Activated naive CD8-positive, alpha-beta T cell treated with anti-CD3 and anti-CD28 coated beads, Interleukin-2, amount 10 ng/mL, durations not matched to agents 7 days and 5 days (primary cell): ENCODE results near the gene CRELD2. TPM values are rescaled to one million over a fixed set of nuclear protein-coding genes. Genes with fewer than 3 reads are reported as not detected.

Experiments
- ATAC-seq: fragments of 150-1000 bp; cut with Tn5 transposase; one replicate; pipeline ENCODE4 v1.10.0; 2021; ENCODE audit warnings: low read depth, moderate library complexity
- POLR2A ChIA-PET: fragments of 350-600 bp; sonication (Branson Sonifier 250); formaldehyde crosslinking; loops from one replicate; lab custom pipeline; 2021; ENCODE audit warnings: antibody characterized with exemption; lab: Charles Lee
- DNase-seq: peaks from one replicate; pipeline ENCODE4 v3.0.0; 2021
- H3K27ac Mint-ChIP-seq: one replicate; pipeline ENCODE4 v1.8.0; 2022; ENCODE audit warnings: mild to moderate bottlenecking, mixed read lengths
- H3K27me3 Mint-ChIP-seq: one replicate; pipeline ENCODE4 v1.8.0; 2022; ENCODE audit warnings: mild to moderate bottlenecking, moderate library complexity, mixed read lengths
- H3K36me3 Mint-ChIP-seq: one replicate; pipeline ENCODE4 v1.8.0; 2021; ENCODE audit warnings: mild to moderate bottlenecking, mixed read lengths
- H3K4me1 Mint-ChIP-seq: one replicate; pipeline ENCODE4 v1.8.0; 2021; ENCODE audit warnings: mixed read lengths
- H3K4me3 Mint-ChIP-seq: one replicate; pipeline ENCODE4 v1.8.0; 2022; ENCODE audit warnings: mild to moderate bottlenecking, moderate library complexity, mixed read lengths
- H3K9me3 Mint-ChIP-seq: one replicate; pipeline ENCODE4 v1.8.0; 2021; ENCODE audit warnings: mixed read lengths
- total RNA-seq, 2 experiments: library from RNA; stranded (reverse); gene quantifications; one replicate each; pipeline ENCODE4 v1.2.3, GENCODE V29; 2021

Gene CRELD2, protein sequence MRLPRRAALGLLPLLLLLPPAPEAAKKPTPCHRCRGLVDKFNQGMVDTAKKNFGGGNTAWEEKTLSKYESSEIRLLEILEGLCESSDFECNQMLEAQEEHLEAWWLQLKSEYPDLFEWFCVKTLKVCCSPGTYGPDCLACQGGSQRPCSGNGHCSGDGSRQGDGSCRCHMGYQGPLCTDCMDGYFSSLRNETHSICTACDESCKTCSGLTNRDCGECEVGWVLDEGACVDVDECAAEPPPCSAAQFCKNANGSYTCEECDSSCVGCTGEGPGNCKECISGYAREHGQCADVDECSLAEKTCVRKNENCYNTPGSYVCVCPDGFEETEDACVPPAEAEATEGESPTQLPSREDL
- 10 to 100 TPM; 40.3 to 41.0 TPM for total RNA-seq

DNA sequence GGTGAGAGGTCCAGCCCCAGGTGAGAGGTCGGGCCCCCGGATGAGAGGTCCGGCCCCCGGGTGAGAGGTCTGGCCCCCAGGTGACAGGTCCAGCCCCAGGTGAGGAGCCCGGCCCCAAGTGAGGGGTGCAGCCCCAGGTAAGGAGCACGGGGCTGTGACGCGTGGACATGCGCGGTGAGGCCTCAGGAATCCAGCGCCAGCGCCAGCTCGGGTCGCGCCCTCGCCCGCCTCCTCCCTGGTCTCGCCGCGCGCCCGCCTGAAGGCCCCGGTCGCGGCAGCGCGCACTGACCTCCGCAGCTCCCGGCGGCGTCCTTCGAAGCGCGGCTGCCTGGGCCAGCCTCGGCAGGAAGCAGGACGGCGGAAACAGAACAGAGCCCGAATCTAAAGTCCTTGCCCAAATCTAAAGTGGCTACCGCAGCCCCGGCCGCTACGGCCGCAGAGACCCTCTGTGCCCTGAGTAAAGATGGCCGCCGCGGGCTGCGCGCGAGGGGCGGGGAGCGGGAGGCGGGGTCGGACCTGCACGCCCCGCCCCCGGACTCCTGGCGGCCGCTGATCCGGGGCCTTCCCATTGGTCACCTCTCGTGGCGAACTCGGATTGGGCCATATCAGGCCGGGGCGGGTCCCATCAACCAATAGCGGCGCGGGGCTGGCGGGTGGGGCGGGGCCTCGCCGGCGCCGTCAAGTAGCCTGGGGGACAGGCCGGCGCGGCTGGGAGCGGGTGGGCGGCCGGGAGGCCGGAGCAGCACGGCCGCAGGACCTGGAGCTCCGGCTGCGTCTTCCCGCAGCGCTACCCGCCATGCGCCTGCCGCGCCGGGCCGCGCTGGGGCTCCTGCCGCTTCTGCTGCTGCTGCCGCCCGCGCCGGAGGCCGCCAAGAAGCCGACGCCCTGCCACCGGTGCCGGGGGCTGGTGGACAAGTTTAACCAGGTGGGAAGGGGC, at the start of gene CRELD2, which contains the start of gene ALG12:
Gene CRELD2 (plus strand): TSS at position 661 of the 937 bp plus-strand sequence. CDS start 136 bp downstream, at position 797.
Gene ALG12 (minus strand): TSS at position 465 of the 937 bp plus-strand sequence. CDS start 4,673 bp downstream, outside the sequence.
- Mint-ChIP-seq H3K4me1 (peaks cover 7% of the 10 kb centered on the region), H3K27ac (peak within 1 kb of the TSS; percentile 85), H3K27me3 (no peaks in the 10 kb centered on the region), H3K9me3 (no peaks in the 10 kb centered on the region), H3K36me3 (peaks cover 2% of the 10 kb centered on the region), H3K4me3 (peak within 1 kb of the TSS; percentile 87)
- ATAC-seq, result peak; percentile 98
- DNase-seq, result peak; percentile 97
- POLR2A ChIA-PET, result interaction anchor here (0.6 to 1.6 kb wide), 6 partner anchors 15 to 129 kb away, joined by 3 to 7 read pairs (median 4); no protein-coding TSS in a partner anchor

DNA sequence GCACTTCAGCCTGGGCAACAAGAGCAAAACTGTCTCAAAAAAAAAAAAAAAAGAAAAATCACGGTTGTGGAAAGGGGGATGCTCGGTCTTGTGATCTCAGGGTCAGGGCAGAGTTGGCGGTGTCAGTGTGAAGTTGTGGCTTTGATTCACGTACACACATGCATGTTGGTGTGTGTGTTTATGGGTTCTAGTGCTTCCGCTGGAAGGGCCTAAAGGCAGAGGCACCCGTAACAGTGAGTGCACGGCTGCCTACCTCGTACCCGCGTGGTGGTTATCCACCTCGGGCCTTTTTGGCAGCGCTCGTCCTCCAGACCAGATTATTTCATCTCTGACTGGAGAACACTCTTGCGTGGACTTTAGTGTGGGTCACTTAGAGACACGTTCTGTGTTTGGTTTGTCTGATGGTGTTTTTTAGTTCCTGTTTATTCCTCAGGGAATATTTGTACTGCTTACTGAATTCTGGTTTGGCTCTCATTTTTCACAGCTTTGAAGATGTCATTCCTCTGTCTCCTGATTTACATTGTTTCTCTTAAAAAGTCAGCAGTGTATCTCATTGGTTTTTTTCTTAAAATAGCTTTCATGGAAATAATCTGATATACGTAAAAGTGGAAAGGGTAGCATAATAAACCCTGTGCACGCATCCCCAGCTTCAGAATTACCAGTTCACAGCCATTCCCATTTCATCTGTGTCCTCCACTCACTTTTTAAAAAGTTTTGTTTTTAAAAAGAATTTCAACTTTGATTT, 49.2 kb upstream of the CRELD2 start:
- H3K4me3 Mint-ChIP-seq, result no peak overlapping the region

GRCh38 chr22:49869845-49870712, 48.4 kb upstream of the CRELD2 start:
- DNase-seq (no peak), ATAC-seq (no peak)
- Mint-ChIP-seq H3K36me3 (peaks cover 66% of the 10 kb centered on the region), H3K4me3 (no peak overlapping the region), H3K4me1 (peaks cover 30% of the 10 kb centered on the region), H3K9me3 (peaks cover 17% of the 10 kb centered on the region), H3K27me3 (no peaks in the 10 kb centered on the region), H3K27ac (no peak overlapping the region)
- POLR2A ChIA-PET, result no interaction called here

More for the DNA sequence above, 49.2 kb upstream of the CRELD2 start:
- H3K27me3 Mint-ChIP-seq, result no peaks in the 10 kb centered on the region
- peaks cover 31% of the 10 kb centered on the region for H3K4me1 Mint-ChIP-seq
- DNase-seq (no peak), ATAC-seq (no peak)
- peaks cover 17% of the 10 kb centered on the region for H3K9me3 Mint-ChIP-seq
- peak overlapping the region; percentile 52 for H3K27ac Mint-ChIP-seq
- POLR2A ChIA-PET, result no interaction called here
- peaks cover 64% of the 10 kb centered on the region for H3K36me3 Mint-ChIP-seq

GRCh38 chr22:49871482-49871881, 47.0 kb upstream of the CRELD2 start:
- H3K27me3 Mint-ChIP-seq, result no peaks in the 10 kb centered on the region
- H3K4me3 Mint-ChIP-seq, result no peak overlapping the region
- no peak for ATAC-seq
- peaks cover 13% of the 10 kb centered on the region for H3K9me3 Mint-ChIP-seq
- no peak overlapping the region for H3K27ac Mint-ChIP-seq
- no peak for DNase-seq
- POLR2A ChIA-PET, result no interaction called here
- peaks cover 65% of the 10 kb centered on the region for H3K36me3 Mint-ChIP-seq
- H3K4me1 Mint-ChIP-seq, result peaks cover 30% of the 10 kb centered on the region

GRCh38 chr22:49872347-49872746, 46.1 kb upstream of the CRELD2 start:
- H3K36me3 Mint-ChIP-seq, result peaks cover 61% of the 10 kb centered on the region
- POLR2A ChIA-PET, result no interaction called here
- no peak for DNase-seq
- H3K4me3 Mint-ChIP-seq, result no peak overlapping the region
- no peak for ATAC-seq
- no peak overlapping the region for H3K27ac Mint-ChIP-seq
- H3K9me3 Mint-ChIP-seq, result peaks cover 8% of the 10 kb centered on the region
- H3K27me3 Mint-ChIP-seq, result no peaks in the 10 kb centered on the region
- H3K4me1 Mint-ChIP-seq, result peaks cover 23% of the 10 kb centered on the region

DNA sequence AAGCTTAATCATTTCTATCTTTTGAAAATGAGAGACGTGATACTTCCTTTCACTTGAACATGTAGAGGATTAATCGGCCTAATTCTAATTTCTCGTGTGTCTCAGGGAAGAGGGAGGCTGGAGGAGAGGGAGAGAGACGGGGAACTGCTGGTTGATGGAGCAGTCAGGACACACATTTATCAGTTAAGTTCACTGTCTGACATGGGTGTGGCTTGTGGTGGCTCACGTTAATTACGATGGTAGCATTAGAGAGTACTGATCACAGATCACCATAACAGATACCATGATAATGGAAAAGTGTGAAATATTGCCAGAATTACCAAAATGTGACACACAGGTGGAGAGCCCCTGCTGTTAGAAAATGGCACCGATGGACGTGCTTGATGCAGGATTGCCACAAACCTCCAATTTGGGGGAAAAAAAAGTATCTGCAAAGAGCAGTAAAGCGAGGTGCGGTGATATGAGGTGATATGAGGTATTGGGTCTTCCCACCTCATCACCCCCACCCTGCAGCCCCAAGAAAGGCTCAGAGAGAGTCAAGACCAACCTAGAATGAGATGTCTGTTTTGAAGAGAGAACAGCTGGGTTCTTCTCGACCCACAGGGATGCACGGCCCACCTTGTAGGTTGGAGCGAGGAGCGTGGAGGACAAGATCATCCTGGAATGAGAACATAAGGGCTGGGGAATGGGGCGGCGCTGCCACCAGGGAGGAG, 45.0 kb upstream of the CRELD2 start:
- DNase-seq (no peak), ATAC-seq (no peak)
- peaks cover 18% of the 10 kb centered on the region for H3K4me1 Mint-ChIP-seq
- no peak overlapping the region for H3K4me3 Mint-ChIP-seq
- peaks cover 8% of the 10 kb centered on the region for H3K9me3 Mint-ChIP-seq
- no peaks in the 10 kb centered on the region for H3K27me3 Mint-ChIP-seq
- POLR2A ChIA-PET, result no interaction called here
- H3K36me3 Mint-ChIP-seq, result peaks cover 58% of the 10 kb centered on the region
- H3K27ac Mint-ChIP-seq, result no peak overlapping the region

DNA sequence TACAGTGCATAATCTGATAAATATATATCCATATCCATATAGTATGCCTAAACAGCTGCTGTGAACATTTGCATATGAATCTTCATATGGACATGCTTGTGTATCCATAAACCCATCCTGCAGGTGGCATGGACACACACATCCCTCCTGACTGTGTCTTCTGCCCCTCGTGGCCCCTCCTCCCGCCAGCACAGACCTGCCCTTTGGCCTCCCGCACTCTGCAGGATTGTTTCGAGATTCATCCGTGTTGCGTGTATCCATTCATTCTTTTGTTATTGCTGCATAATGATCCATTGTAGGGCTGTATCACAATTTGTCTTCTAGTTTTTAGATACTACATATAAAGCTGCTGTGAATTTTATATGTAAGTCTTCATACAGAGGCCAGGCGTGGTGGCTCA, 40.8 kb upstream of the CRELD2 start:
- peaks cover 22% of the 10 kb centered on the region for H3K4me1 Mint-ChIP-seq
- no peaks in the 10 kb centered on the region for H3K27me3 Mint-ChIP-seq
- H3K36me3 Mint-ChIP-seq, result peaks cover 41% of the 10 kb centered on the region
- ATAC-seq (no peak), DNase-seq (no peak)
- H3K27ac Mint-ChIP-seq, result no peak overlapping the region
- H3K9me3 Mint-ChIP-seq, result no peaks in the 10 kb centered on the region
- H3K4me3 Mint-ChIP-seq, result no peak overlapping the region
- POLR2A ChIA-PET, result no interaction called here

DNA sequence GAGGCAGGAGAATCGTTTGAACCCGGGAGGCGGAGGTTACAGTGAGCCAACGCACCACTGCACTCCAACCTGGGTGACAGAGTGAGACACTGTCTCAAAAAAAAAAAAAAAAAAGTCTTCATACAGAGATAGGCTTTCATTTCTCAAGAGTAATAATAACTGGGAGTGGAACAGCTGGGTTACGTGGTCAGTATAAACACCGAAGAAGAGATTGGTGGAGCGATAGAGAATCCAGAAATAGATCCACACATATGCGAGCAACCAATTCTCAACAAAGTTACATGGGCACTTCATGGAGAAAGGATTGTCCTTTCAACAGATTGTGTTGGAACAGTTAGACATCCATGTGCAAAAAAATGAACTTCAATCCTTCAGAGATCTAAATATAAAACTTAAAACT, 40.2 kb upstream of the CRELD2 start:
- no peak overlapping the region for H3K27ac Mint-ChIP-seq
- DNase-seq, result no peak
- no peak for ATAC-seq
- H3K4me1 Mint-ChIP-seq, result peaks cover 22% of the 10 kb centered on the region
- no peak overlapping the region for H3K4me3 Mint-ChIP-seq
- H3K27me3 Mint-ChIP-seq, result no peaks in the 10 kb centered on the region
- H3K36me3 Mint-ChIP-seq, result peaks cover 41% of the 10 kb centered on the region
- H3K9me3 Mint-ChIP-seq, result no peaks in the 10 kb centered on the region
- POLR2A ChIA-PET, result no interaction called here

DNA sequence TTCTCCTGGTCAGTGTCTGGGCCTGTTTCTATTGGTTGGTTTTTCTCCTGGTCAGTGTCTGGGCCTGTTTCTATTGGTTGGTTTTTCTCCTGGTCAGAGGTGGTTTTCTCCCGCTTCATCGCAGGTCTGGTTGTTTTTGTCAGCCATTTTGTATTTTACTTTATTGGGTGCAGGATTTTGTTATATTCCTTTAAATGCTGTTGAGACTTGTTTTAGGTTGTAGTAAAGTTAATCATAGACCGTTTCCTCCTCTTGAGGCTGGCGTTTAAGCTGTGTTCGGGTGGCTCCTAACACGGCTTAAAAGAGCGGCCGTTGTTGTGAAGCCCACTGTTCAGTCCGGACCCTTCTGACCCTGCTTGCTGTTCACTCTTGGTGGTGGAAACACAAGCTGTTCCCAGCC, 38.6 kb upstream of the CRELD2 start:
- H3K9me3 Mint-ChIP-seq, result no peaks in the 10 kb centered on the region
- POLR2A ChIA-PET, result interaction anchor here (0.5 to 1.2 kb wide), 3 partner anchors 11 to 41 kb away, joined by 3 to 4 read pairs (median 3); no protein-coding TSS in a partner anchor
- no peaks in the 10 kb centered on the region for H3K27me3 Mint-ChIP-seq
- DNase-seq (no peak), ATAC-seq (no peak)
- H3K27ac Mint-ChIP-seq, result peak overlapping the region; percentile 82
- H3K4me3 Mint-ChIP-seq, result peak overlapping the region; percentile 40
- peaks cover 20% of the 10 kb centered on the region for H3K4me1 Mint-ChIP-seq
- H3K36me3 Mint-ChIP-seq, result peaks cover 34% of the 10 kb centered on the region

GRCh38 chr22:49880281-49880680, 38.2 kb upstream of the CRELD2 start:
- peak; percentile 72 for ATAC-seq
- H3K4me1 Mint-ChIP-seq, result peaks cover 20% of the 10 kb centered on the region

GRCh38 chr22:49881856-49882255, 36.6 kb upstream of the CRELD2 start:
- Mint-ChIP-seq H3K4me3 (no peak overlapping the region), H3K4me1 (peaks cover 20% of the 10 kb centered on the region), H3K27me3 (no peaks in the 10 kb centered on the region), H3K9me3 (no peaks in the 10 kb centered on the region), H3K36me3 (peaks cover 32% of the 10 kb centered on the region), H3K27ac (no peak overlapping the region)
- POLR2A ChIA-PET, result no interaction called here
- no peak for ATAC-seq
- no peak for DNase-seq

More at GRCh38 chr22:49880281-49880680, 38.2 kb upstream of the CRELD2 start:
- Mint-ChIP-seq H3K27ac (peak overlapping the region; percentile 82), H3K4me3 (peak overlapping the region; percentile 40), H3K36me3 (peaks cover 31% of the 10 kb centered on the region), H3K9me3 (no peaks in the 10 kb centered on the region), H3K27me3 (no peaks in the 10 kb centered on the region)
- POLR2A ChIA-PET, result interaction anchor here (1.2 kb wide), 1 partner anchor 41 kb away, joined by 4 read pairs; no protein-coding TSS in a partner anchor
- DNase-seq, result no peak
